Ovary (tissue), 9 donors: ENCODE data around the gene MINDY4B. TPM values are rescaled to one million over a fixed set of nuclear protein-coding genes. Genes with fewer than 3 reads are reported as not detected.

ENCODE experiments used
- DNase-seq, 5 donors: peaks; one replicate each; pipeline ENCODE4 v3.0.0-alpha.2; 2019 to 2020
- H3K27ac ChIP-seq, 2 donors: fragments of 200-600 bp; one replicate each; pipeline versions ENCODE4 v1.5.1 to v1.8.0; 2019 to 2022
- H3K27me3 ChIP-seq: fragments of 200-600 bp; one replicate; pipeline ENCODE4 v1.8.0; 2022
- H3K36me3 ChIP-seq: fragments of 200-600 bp; sonication (generic); one replicate; pipeline ENCODE4 v1.5.1; 2019
- H3K4me1 ChIP-seq: one replicate; pipeline ENCODE4 v1.8.1; 2013; ENCODE audit warnings: mild to moderate bottlenecking, moderate library complexity; ENCODE audit not compliant: insufficient read depth
- H3K4me3 ChIP-seq: fragments of 200-600 bp; sonication (generic); one replicate; pipeline ENCODE4 v1.5.1; 2017
- H3K9me3 ChIP-seq, 2 donors: fragments of 200-600 bp in 1 of 2; sonication (generic) in 1 of 2; one replicate each; pipeline versions ENCODE4 v1.5.1 to v1.8.1; 2013 to 2019; ENCODE audit warnings: mild to moderate bottlenecking in 1 of 2, moderate library complexity in 1 of 2
- EP300 ChIP-seq: sonication (generic); formaldehyde crosslinking; IDR thresholded peaks from one replicate; pipeline ENCODE4 v1.6.1; 2017; ENCODE audit warnings: antibody characterized with exemption
- POLR2A ChIP-seq: fragments of 450-650 bp; IDR thresholded peaks from one replicate; pipeline ENCODE4 v1.6.1; 2017; ENCODE audit warnings: antibody characterized with exemption, mild to moderate bottlenecking, moderate library complexity
- WGBS, 3 donors: extraction: QIAGEN DNeasy Blood & Tissue Kit in 1 of 3; methylation state at CpG; one replicate each; pipeline versions ENCODE4 v1.1.5 to v1.1.7; 2013 to 2017; 5-methylcytosine and 5-hydroxymethylcytosine counted together
- intact Hi-C, 4 donors: fragments of 100-400 bp; cut with DNase I; formaldehyde crosslinking; loops; one replicate each; pipeline versions ENCODE4 v1.11.0 to v1.15.1; 2022 to 2023
- polyA plus RNA-seq, 2 donors: library from polyadenylated mRNA; stranded (reverse); fragments of 200-250 nt in 1 of 2; fragments of 350-450 nt in 1 of 2; fragmentation: Illumina TruSeq in 1 of 2; extraction: RNeasy Lipid Tissue Mini Kit (QIAGEN cat#74804) in 1 of 2; gene quantifications; one replicate each; pipeline ENCODE4 v1.2.3, GENCODE V29; 2013 to 2014
- total RNA-seq, 7 donors: library from RNA; depleted of rRNA in 2 of 7; stranded (reverse); fragments of >200 nt in 2 of 7; fragmentation: NEBNext Ultra II Directional in 3 of 7; extraction: Animal tissue kit (Norgen Biotek cat#: 25700) in 3 of 7; gene quantifications; one replicate each; pipeline versions ENCODE4 v1.1.0 to v1.2.4, GENCODE V29; 2016 to 2023
- TF ChIP-seq, protein P1 (sequence below), 3 donors: fragments of 450-650 bp in 2 of 3; fragments of 200-600 bp in 1 of 3; IDR thresholded peaks; one replicate each; pipeline versions ENCODE4 v1.5.1 to v1.8.0; 2016 to 2022; ENCODE audit warnings: antibody characterized with exemption in 3 of 3, mild to moderate bottlenecking in 1 of 3
- donor health status: DM: no; HTN: no; CAD: no; lungs with moderate emphysema.
- donor health status: DM: no; HTN: no; CAD: no.
- donor health status: Bipolar disorder and iron deficiency.
- donor health status: DM: yes; HTN: yes; CAD: no.
- donor health status: DM: no; HTN: no; CAD: no.
- donor health status: DM: yes; HTN: yes; CAD: no.

The MINDY4B gene
- total and polyA plus RNA-seq, 9 donors, result not detected

DNA sequence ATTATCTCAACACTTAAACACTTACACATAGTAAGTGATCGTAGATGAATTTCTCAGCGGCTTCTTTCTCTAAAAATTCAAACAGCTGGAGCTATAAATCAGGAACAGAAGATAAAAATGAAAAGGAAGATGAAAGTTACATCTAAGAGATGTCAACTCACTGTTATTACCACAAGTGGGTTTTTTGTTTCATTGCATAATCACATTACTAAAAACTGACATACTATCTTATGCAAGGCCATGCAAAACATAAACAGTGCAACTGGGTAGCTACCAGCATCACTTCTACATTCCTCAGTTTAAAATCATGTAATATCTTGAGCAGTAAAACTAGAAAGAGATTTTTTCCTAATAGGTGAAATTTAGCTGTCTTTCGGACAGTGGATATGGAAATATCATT, 14.9 kb downstream of the MINDY4B start:
- no peaks in the 10 kb centered on the region for H3K36me3 ChIP-seq
- DNase-seq, result no peak
- no peaks in the 10 kb centered on the region for H3K4me1 ChIP-seq
- H3K27me3 ChIP-seq, result no peaks in the 10 kb centered on the region
- TF ChIP-seq POLR2A, result no peak
- no peak for TF ChIP-seq EP300
- TF ChIP-seq, protein P1, sequence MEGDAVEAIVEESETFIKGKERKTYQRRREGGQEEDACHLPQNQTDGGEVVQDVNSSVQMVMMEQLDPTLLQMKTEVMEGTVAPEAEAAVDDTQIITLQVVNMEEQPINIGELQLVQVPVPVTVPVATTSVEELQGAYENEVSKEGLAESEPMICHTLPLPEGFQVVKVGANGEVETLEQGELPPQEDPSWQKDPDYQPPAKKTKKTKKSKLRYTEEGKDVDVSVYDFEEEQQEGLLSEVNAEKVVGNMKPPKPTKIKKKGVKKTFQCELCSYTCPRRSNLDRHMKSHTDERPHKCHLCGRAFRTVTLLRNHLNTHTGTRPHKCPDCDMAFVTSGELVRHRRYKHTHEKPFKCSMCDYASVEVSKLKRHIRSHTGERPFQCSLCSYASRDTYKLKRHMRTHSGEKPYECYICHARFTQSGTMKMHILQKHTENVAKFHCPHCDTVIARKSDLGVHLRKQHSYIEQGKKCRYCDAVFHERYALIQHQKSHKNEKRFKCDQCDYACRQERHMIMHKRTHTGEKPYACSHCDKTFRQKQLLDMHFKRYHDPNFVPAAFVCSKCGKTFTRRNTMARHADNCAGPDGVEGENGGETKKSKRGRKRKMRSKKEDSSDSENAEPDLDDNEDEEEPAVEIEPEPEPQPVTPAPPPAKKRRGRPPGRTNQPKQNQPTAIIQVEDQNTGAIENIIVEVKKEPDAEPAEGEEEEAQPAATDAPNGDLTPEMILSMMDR (IDR thresholded peaks at IDR 0.05), result no peak
- H3K4me3 ChIP-seq, result no peak overlapping the region
- no peaks in the 10 kb centered on the region for H3K9me3 ChIP-seq
- 54 to 66% (median 55%) methylated on average over 3 of the region's 3 CpGs for WGBS, 3 donors
- intact Hi-C loops, result no loop called here
- no peak overlapping the region for H3K27ac ChIP-seq

DNA sequence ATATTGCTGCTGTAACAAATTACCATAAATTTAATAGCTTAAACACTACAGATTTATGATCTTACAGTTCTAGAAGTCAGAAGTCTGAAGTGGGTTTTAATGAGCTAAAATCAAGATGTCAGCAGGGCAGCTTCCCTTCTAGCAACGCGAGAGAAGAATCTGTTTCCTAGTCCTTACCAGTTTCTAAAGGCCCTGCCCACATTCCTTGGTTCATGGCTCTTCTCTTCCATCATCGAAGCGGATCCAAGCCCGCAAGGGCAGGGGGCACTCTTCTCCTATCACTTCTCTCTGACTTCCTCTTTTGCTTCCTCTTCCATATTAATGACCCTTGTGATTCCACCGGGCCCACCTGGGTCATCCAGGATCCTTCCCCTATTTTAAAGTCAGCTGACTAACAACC, 16.1 kb downstream of the MINDY4B start:
- no peak for TF ChIP-seq POLR2A
- no peak for TF ChIP-seq EP300
- TF ChIP-seq, protein P1 (IDR thresholded peaks at IDR 0.05), result no peak
- H3K27me3 ChIP-seq, result no peaks in the 10 kb centered on the region
- 81 to 88% (median 87%) methylated on average over 6 of the region's 6 CpGs for WGBS, 3 donors
- H3K4me1 ChIP-seq, result no peaks in the 10 kb centered on the region
- no peak for DNase-seq
- H3K9me3 ChIP-seq, result no peaks in the 10 kb centered on the region
- H3K36me3 ChIP-seq, result no peaks in the 10 kb centered on the region
- intact Hi-C loops, result no loop called here
- no peak overlapping the region for H3K4me3 ChIP-seq
- H3K27ac ChIP-seq, result no peak overlapping the region

DNA sequence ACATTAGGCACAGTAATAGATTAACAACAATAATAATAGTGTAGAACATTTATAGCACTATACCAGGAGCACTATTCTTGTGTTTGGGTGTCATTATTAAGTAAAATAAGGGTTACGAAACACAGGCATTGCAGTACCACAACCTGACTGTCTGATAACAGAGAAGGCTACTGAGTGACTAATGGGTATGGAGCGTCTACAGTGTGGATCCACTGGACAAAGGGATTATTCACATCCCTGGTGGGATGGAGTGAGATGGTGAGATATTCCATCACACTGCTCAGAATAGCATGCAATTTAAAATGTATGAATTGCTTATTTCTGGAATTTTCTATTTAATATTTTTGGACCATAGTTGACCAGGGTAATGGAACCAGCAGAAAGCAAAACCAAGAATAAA, 18.2 kb downstream of the MINDY4B start:
- WGBS, 3 donors, result 95 to 97% (median 96%) methylated on average over 2 of the region's 2 CpGs
- TF ChIP-seq POLR2A (no peak), EP300 (no peak)
- TF ChIP-seq, protein P1 (IDR thresholded peaks at IDR 0.05), result no peak
- no peaks in the 10 kb centered on the region for H3K36me3 ChIP-seq
- no peaks in the 10 kb centered on the region for H3K27me3 ChIP-seq
- no peaks in the 10 kb centered on the region for H3K9me3 ChIP-seq
- intact Hi-C loops, result no loop called here
- DNase-seq, result no peak
- no peaks in the 10 kb centered on the region for H3K4me1 ChIP-seq
- no peak overlapping the region for H3K27ac ChIP-seq
- H3K4me3 ChIP-seq, result no peak overlapping the region

DNA sequence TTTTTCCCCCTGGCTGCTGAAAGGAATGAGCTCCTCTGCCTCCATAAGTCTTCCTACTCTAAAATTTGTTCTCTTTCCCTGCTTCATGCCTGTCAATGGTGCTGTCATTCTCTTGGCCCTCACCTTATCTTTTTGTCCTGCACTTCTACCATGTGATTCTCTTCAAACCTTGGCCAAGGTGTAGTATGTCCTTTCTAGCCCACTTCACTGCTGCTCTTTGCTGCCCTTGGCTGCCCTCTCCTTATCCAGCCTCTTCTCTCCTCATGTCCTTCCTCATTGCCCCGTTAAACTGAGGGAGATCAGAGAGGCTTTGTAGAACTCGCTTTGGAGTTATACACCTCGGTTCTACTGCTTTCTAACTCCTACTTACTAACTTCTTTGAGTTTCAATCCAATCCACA, 19.7 kb downstream of the MINDY4B start:
- TF ChIP-seq, protein P1 (IDR thresholded peaks at IDR 0.05), result no peak
- TF ChIP-seq POLR2A, result no peak
- no peak for TF ChIP-seq EP300
- no peaks in the 10 kb centered on the region for H3K36me3 ChIP-seq

More for the DNA sequence above, 19.7 kb downstream of the MINDY4B start:
- WGBS, 3 donors, result 60 to 76% (median 72%) methylated on average over 3 of the region's 3 CpGs
- no peak overlapping the region for H3K27ac ChIP-seq
- no peaks in the 10 kb centered on the region for H3K9me3 ChIP-seq
- no peaks in the 10 kb centered on the region for H3K27me3 ChIP-seq
- no peak overlapping the region for H3K4me3 ChIP-seq
- intact Hi-C loops, result no loop called here
- no peak for DNase-seq
- no peaks in the 10 kb centered on the region for H3K4me1 ChIP-seq
